Measurements from ENCODE around the gene CACNA1H. TPM values are rescaled to one million over a fixed set of nuclear protein-coding genes. Genes with fewer than 3 reads are reported as not detected.

The CACNA1H gene
- total and polyA plus RNA-seq, 2 donors (not counting 3 experiments of a cell fraction or from before 2014, with no cell fraction given): 0.03 TPM; not detected in 1

DNA sequence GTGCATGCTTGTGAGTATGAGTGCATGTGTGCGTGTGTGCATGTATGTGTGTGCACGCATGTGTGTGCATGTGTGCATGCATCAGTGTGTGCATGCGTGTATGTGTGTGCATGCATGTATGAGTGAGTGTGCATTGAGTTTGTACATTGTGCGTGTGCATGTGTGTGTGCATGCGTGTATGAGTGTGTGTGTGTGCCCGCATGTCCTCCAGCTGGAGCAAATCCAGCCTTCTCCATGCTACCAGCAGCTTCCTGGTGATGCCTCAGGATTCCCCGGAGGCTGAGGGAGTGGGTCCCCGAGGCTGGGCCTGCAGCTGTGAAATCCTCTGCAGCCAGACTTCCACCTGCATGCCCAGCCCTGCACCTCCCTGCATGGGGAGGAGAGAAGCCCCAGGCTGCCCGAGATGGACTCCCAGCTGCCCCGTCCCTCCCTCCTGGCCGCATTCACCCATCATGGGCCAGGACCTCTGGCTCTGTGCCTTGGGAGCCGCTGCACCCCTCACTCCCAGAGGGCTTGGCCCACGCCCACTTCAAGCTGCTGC, 112.3 kb downstream of the CACNA1H start:
- TF ChIP-seq EZH2 (IDR thresholded peaks at IDR 0.05; ENCODE audit: borderline replicate concordance, low read depth, low read length, severe bottlenecking) (no peak), MYC (IDR thresholded peaks at IDR 0.05; ENCODE audit: low read depth, low read length) (no peak), JUN (IDR thresholded peaks at IDR 0.05; ENCODE audit: borderline replicate concordance, insufficient read depth, insufficient read length, low read depth) (no peak), GATA2 (IDR thresholded peaks at IDR 0.05; ENCODE audit: insufficient read depth, insufficient read length, low read depth, low read length) (no peak), POLR2A (IDR thresholded peaks at IDR 0.05; ENCODE audit: low read depth, low read length) (no peak), FOS (IDR thresholded peaks at IDR 0.05; ENCODE audit: borderline replicate concordance, insufficient read depth, low read length) (no peak), POLR2AphosphoS5 (IDR thresholded peaks at IDR 0.05; ENCODE audit: insufficient read depth, low read depth, low read length) (no peak)
- TF ChIP-seq, protein P1, sequence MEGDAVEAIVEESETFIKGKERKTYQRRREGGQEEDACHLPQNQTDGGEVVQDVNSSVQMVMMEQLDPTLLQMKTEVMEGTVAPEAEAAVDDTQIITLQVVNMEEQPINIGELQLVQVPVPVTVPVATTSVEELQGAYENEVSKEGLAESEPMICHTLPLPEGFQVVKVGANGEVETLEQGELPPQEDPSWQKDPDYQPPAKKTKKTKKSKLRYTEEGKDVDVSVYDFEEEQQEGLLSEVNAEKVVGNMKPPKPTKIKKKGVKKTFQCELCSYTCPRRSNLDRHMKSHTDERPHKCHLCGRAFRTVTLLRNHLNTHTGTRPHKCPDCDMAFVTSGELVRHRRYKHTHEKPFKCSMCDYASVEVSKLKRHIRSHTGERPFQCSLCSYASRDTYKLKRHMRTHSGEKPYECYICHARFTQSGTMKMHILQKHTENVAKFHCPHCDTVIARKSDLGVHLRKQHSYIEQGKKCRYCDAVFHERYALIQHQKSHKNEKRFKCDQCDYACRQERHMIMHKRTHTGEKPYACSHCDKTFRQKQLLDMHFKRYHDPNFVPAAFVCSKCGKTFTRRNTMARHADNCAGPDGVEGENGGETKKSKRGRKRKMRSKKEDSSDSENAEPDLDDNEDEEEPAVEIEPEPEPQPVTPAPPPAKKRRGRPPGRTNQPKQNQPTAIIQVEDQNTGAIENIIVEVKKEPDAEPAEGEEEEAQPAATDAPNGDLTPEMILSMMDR (IDR thresholded peaks at IDR 0.05; ENCODE audit: extremely low read depth in 1 of 2, insufficient read depth in 1 of 2, low read depth in 1 of 2, low read length in 2 of 2): no peak
- TF ChIP-seq, protein P2, sequence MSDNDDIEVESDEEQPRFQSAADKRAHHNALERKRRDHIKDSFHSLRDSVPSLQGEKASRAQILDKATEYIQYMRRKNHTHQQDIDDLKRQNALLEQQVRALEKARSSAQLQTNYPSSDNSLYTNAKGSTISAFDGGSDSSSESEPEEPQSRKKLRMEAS (IDR thresholded peaks at IDR 0.05; ENCODE audit: insufficient read depth, insufficient read length): no peak
- FAIRE-seq (no peak), DNase-seq (ENCODE audit: low read depth, low spot score) (no peak)
- Histone ChIP-seq H3K9ac (replicated peaks; ENCODE audit: extremely low read depth, insufficient read depth, low read length) (no peak overlapping the region), H3K36me3 (ENCODE audit: control insufficient read depth in 2 of 2, extremely low read depth in 1 of 2, insufficient read depth in 2 of 2, low read length in 2 of 2) (no peaks in the 10 kb centered on the region), H3K4me2 (ENCODE audit: insufficient read depth, low read length) (no peak overlapping the region), H3K9me3 (replicated peaks; ENCODE audit: control insufficient read depth, insufficient read depth, low read length) (no peaks in the 10 kb centered on the region), H3K4me3 (replicated peaks in 1 of 3; ENCODE audit: insufficient read depth in 1 of 3, low read depth in 1 of 3, low read length in 3 of 3) (no peak overlapping the region), H3K9me1 (replicated peaks; ENCODE audit: control insufficient read depth, extremely low read depth, insufficient read depth, low read length) (no peaks in the 10 kb centered on the region), H2AFZ (ENCODE audit: low read depth, low read length) (no peak overlapping the region), H3K4me1 (ENCODE audit: control insufficient read depth, extremely low read depth, insufficient read depth, low read length) (no peaks in the 10 kb centered on the region), H3K27me3 (ENCODE audit: control insufficient read depth in 2 of 2, insufficient read depth in 2 of 2, low read length in 2 of 2) (peaks cover 13 to 14% of the 10 kb centered on the region in 2 experiments), H4K20me1 (replicated peaks; ENCODE audit: control insufficient read depth, extremely low read depth, insufficient read depth, low read length) (no peaks in the 10 kb centered on the region), H3K79me2 (ENCODE audit: control insufficient read depth, insufficient read depth, low read length) (no peaks in the 10 kb centered on the region), H3K27ac (ENCODE audit: insufficient read depth, low read depth, low read length) (no peak overlapping the region)
- dilution Hi-C loops (cut with MboI; ENCODE audit: extremely low pct_ligation_motif_present, low sequenced_read_pairs) (no loop called here), intact Hi-C loops (cut with micrococcal nuclease) (no loop called here)
- ChIA-PET CTCF (no interaction called here), POLR2A (no interaction called here)
- BruUV-seq (replicated peaks): no TSS peak

Data from endothelial cell of umbilical vein (primary cell).